MCF 10A (cell line): Measurements from ENCODE around the gene UBXN10. TPM values are rescaled to one million over a fixed set of nuclear protein-coding genes. Genes with fewer than 3 reads are reported as not detected.

Experiments used
- BruUV-seq: library from RNA; stranded (reverse); fragments of 400-500 nt; replicated peaks from 2 replicates; lab custom pipeline; 2021; lab: Mats Ljungman, UMichigan
- CTCF ChIA-PET: fragments of 300-600 bp; sonication (Branson Sonifier 250); formaldehyde crosslinking; extraction: SDS; loops from one replicate; lab custom pipeline; 2021; ENCODE audit warnings: antibody characterized with exemption, inconsistent platforms; lab: Yijun Ruan, JAX
- POLR2A ChIA-PET: fragments of 300-600, 350-650 bp; sonication (Branson Sonifier 250); formaldehyde crosslinking; extraction: SDS; loops from one replicate; lab custom pipeline; 2020; ENCODE audit warnings: antibody characterized with exemption, inconsistent platforms; lab: Yijun Ruan, JAX
- DNase-seq: peaks from one replicate; pipeline ENCODE4 v3.0.0-alpha.2; 2018; ENCODE audit not compliant: unreplicated experiment
- H3K27ac Mint-ChIP-seq: one replicate; pipeline ENCODE4 v1.8.0; 2022; ENCODE audit warnings: mild to moderate bottlenecking, low read depth, mixed read lengths; ENCODE audit not compliant: unreplicated experiment
- H3K27me3 Mint-ChIP-seq: one replicate; pipeline ENCODE4 v1.8.0; 2022; ENCODE audit warnings: mixed read lengths; ENCODE audit not compliant: insufficient read depth, unreplicated experiment
- H3K36me3 Mint-ChIP-seq: one replicate; pipeline ENCODE4 v1.8.0; 2022; ENCODE audit warnings: mild to moderate bottlenecking, moderate library complexity, mixed read lengths; ENCODE audit not compliant: insufficient read depth, unreplicated experiment
- H3K4me1 Mint-ChIP-seq: one replicate; pipeline ENCODE4 v1.8.0; 2022; ENCODE audit warnings: mixed read lengths; ENCODE audit not compliant: insufficient read depth, unreplicated experiment
- H3K4me3 Mint-ChIP-seq: one replicate; pipeline ENCODE4 v1.8.0; 2022; ENCODE audit warnings: mild to moderate bottlenecking, moderate library complexity, mixed read lengths; ENCODE audit not compliant: unreplicated experiment
- H3K9me3 Mint-ChIP-seq: one replicate; pipeline ENCODE4 v1.8.0; 2022; ENCODE audit warnings: mixed read lengths; ENCODE audit not compliant: unreplicated experiment
- intact Hi-C: fragments of 100-400 bp; cut with micrococcal nuclease; formaldehyde crosslinking; loops from 2 replicates; pipeline ENCODE4 v1.14.1; 2022
- total RNA-seq: library from RNA; stranded (reverse); gene quantifications from 2 replicates; pipeline ENCODE4 v1.2.3, GENCODE V29; 2022
- TF ChIP-seq, protein P1 (sequence below): fragments of 200-600 bp; IDR thresholded peaks from one replicate; pipeline ENCODE4 v1.8.0; 2022; ENCODE audit warnings: antibody characterized with exemption, mild to moderate bottlenecking; ENCODE audit not compliant: unreplicated experiment

Gene UBXN10
- total RNA-seq, 1 experiment from 2014 or later = not detected

GRCh38 chr1:20147846-20148570, 37.9 kb upstream of the UBXN10 start:
- Mint-ChIP-seq H3K4me3 (no peak overlapping the region), H3K27me3 (no peaks in the 10 kb centered on the region), H3K9me3 (no peaks in the 10 kb centered on the region), H3K27ac (no peak overlapping the region), H3K36me3 (no peaks in the 10 kb centered on the region), H3K4me1 (peaks cover 6% of the 10 kb centered on the region)
- CTCF ChIA-PET = interaction anchor here (1.2 to 5.8 kb wide), 2 partner anchors 49 to 55 kb away, joined by 4 to 76 read pairs; no protein-coding TSS in a partner anchor
- POLR2A ChIA-PET = interaction anchor here (0.6 to 1.3 kb wide), 2 partner anchors 45 to 164 kb away, joined by 3 read pairs; no protein-coding TSS in a partner anchor
- BruUV-seq = no TSS peak
- intact Hi-C loops = no loop called here
- TF ChIP-seq, protein P1, sequence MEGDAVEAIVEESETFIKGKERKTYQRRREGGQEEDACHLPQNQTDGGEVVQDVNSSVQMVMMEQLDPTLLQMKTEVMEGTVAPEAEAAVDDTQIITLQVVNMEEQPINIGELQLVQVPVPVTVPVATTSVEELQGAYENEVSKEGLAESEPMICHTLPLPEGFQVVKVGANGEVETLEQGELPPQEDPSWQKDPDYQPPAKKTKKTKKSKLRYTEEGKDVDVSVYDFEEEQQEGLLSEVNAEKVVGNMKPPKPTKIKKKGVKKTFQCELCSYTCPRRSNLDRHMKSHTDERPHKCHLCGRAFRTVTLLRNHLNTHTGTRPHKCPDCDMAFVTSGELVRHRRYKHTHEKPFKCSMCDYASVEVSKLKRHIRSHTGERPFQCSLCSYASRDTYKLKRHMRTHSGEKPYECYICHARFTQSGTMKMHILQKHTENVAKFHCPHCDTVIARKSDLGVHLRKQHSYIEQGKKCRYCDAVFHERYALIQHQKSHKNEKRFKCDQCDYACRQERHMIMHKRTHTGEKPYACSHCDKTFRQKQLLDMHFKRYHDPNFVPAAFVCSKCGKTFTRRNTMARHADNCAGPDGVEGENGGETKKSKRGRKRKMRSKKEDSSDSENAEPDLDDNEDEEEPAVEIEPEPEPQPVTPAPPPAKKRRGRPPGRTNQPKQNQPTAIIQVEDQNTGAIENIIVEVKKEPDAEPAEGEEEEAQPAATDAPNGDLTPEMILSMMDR = no peak
- no peak for DNase-seq

DNA sequence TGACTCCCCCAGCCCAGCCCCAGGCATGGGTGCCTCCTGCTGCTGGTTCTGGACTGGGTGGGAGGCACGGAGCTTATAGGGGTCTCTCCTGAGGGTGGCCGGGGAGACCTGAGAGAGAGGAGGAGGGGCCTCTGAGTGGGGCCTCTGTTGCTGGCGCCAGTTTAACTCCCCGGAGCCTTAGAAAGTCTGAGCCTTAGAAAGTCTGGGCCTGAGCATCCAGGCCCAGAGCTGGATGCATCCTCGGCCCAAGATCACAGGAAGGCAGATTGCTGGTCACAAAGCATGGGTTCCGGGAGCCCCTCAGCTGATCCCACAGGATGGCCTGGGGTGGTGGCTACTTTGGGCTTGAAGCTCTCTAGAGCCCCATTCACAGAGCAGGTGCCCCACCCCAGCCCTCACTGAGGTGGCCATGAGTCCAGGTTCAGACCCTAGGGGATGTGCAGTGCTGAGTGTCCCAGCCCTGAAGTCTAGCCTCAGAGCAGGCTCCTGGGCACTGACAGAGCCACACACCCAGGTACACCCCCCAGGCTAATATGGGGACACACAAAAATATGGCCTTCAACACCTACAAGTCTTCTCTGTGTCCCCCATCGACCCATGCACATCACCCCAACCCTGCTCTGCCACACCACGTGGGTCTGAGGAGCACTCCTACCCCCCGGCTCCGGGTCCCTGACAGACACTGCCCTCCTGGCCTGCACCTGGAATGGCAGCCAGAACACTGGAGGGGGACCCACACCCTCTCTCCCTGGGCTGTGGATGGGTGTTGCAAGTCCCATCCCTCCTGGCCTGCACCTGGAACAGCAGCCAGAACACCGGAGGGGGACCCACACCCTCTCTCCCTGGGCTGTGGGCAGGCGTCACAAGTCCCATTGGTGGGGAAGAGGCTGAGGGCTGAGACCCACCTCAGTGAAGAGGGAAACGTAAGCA, 37.1 kb upstream of the UBXN10 start:
- Mint-ChIP-seq H3K9me3 (no peaks in the 10 kb centered on the region), H3K36me3 (no peaks in the 10 kb centered on the region), H3K4me1 (peaks cover 6% of the 10 kb centered on the region), H3K27ac (no peak overlapping the region), H3K27me3 (no peaks in the 10 kb centered on the region), H3K4me3 (no peak overlapping the region)
- no peak for DNase-seq
- no TSS peak for BruUV-seq
- ChIA-PET CTCF (interaction anchor here (1.2 to 5.8 kb wide), 3 partner anchors 49 to 229 kb away, joined by 4 to 76 read pairs (median 76); no protein-coding TSS in a partner anchor), POLR2A (interaction anchor here (0.6 to 1.0 kb wide), 2 partner anchors 16 to 165 kb away, joined by 3 read pairs; no protein-coding TSS in a partner anchor)
- TF ChIP-seq, protein P1 = no peak
- intact Hi-C loops = no loop called here

DNA sequence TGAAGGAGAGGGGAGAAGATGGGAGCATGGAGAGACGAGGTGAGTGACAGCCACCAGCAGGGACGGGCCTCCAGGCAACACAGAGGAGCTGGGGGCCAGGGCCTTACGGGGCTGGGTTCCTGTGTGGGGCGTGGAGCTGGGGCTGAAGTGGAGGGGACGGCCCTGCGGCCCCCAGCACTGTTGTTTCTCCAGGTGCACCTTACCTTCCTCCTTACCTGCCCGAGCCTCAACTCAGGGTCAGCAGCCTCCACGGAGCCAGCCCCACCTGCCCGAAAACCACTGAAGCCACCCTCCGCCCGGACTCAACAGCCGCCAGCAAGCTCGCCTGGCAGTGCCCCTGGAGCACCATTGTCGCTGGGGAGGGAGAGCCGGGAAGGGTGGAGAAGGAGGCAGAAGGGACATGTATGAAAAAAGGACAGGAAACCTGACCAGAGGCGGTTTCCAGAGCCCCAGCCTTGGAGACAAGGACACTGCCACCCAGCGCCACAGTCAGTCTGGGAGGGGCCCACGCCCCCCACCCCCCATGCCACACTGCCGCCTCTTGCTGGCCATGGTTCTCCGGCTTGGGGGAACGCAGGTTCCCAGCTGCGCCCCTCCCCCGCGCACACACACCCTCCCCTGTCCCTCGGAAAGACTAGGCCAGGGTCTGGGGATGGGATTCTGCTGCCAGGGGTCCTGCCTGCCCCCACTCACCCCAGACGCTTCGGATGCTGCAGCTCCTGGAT, 36.1 kb upstream of the UBXN10 start:
- no TSS peak for BruUV-seq
- H3K4me1 Mint-ChIP-seq = peaks cover 6% of the 10 kb centered on the region
- intact Hi-C loops = loop anchor here (5.0 kb wide), 1 partner anchor 387 kb away; no protein-coding TSS in a partner anchor
- TF ChIP-seq, protein P1 = no peak
- no peak overlapping the region for H3K27ac Mint-ChIP-seq
- H3K9me3 Mint-ChIP-seq = no peaks in the 10 kb centered on the region
- DNase-seq = no peak
- no peaks in the 10 kb centered on the region for H3K36me3 Mint-ChIP-seq
- no peaks in the 10 kb centered on the region for H3K27me3 Mint-ChIP-seq
- no peak overlapping the region for H3K4me3 Mint-ChIP-seq
- POLR2A ChIA-PET = interaction anchor here (1.0 kb wide), 1 partner anchor 17 kb away, joined by 3 read pairs; no protein-coding TSS in a partner anchor
- CTCF ChIA-PET = interaction anchor here (0.6 to 5.8 kb wide), 5 partner anchors 43 to 268 kb away, joined by 3 to 76 read pairs (median 41); partner anchors contain the start of gene OTUD3
